Kidney (tissue), 14 donors: ENCODE results near the gene AFG1L. TPM values are rescaled to one million over a fixed set of nuclear protein-coding genes. Genes with fewer than 3 reads are reported as not detected.

ENCODE experiments used
- DNase-seq, 5 donors: peaks; one replicate each; pipeline ENCODE4 v3.0.0-alpha.2; 2013 to 2020
- FAIRE-seq: peaks from 2 replicates; lab custom pipeline; 2012; peaks lifted over from hg19 to GRCh38; lab: Jason Lieb, UNC
- H3K27ac ChIP-seq, 2 donors: one replicate each; pipeline ENCODE4 v1.7.0; 2013; ENCODE audit warnings: low read depth in 2 of 2, low read length in 2 of 2, inconsistent platforms in 1 of 2
- H3K27me3 ChIP-seq: one replicate; pipeline ENCODE4 v1.7.1; 2013; ENCODE audit warnings: low read length, inconsistent platforms; ENCODE audit not compliant: control insufficient read depth, insufficient read depth
- H3K36me3 ChIP-seq, 3 donors: one replicate each; pipeline versions ENCODE4 v1.7.0 to v1.7.1; 2013; ENCODE audit warnings: low read length in 3 of 3, control low read depth in 1 of 3, inconsistent platforms in 1 of 3; ENCODE audit not compliant: insufficient read depth in 3 of 3, control insufficient read depth in 2 of 3
- H3K4me1 ChIP-seq, 3 donors: one replicate each; pipeline versions ENCODE4 v1.7.0 to v1.7.1; 2013; ENCODE audit warnings: low read length in 3 of 3, inconsistent platforms in 1 of 3, low read depth in 1 of 3; ENCODE audit not compliant: control insufficient read depth in 2 of 3, insufficient read depth in 2 of 3
- H3K4me3 ChIP-seq, 3 donors: one replicate each; pipeline versions ENCODE4 v1.7.0 to v1.8.1; 2013; ENCODE audit warnings: low read length in 3 of 3, control low read depth in 1 of 3, inconsistent platforms in 1 of 3
- H3K9ac ChIP-seq, 3 donors: one replicate each; pipeline versions ENCODE4 v1.7.0 to v1.7.1; 2013; ENCODE audit warnings: low read length in 3 of 3, control low read depth in 1 of 3, inconsistent platforms in 1 of 3
- H3K9me3 ChIP-seq, 3 donors: one replicate each; pipeline versions ENCODE4 v1.7.0 to v1.7.1; 2013; ENCODE audit warnings: low read length in 3 of 3, control low read depth in 1 of 3, inconsistent platforms in 1 of 3; ENCODE audit not compliant: control insufficient read depth in 2 of 3, insufficient read depth in 1 of 3
- intact Hi-C: fragments of 100-400 bp; cut with DNase I; formaldehyde crosslinking; loops from one replicate; pipeline ENCODE4 v1.11.1; 2022
- polyA plus RNA-seq: library from polyadenylated mRNA; stranded (reverse); fragments of 350-450 nt; fragmentation: Illumina TruSeq; extraction: RNeasy Lipid Tissue Mini Kit (QIAGEN cat#74804); gene quantifications from one replicate; pipeline ENCODE4 v1.2.3, GENCODE V29; 2014; ENCODE audit warnings: low read depth, low replicate concordance; ENCODE audit not compliant: insufficient read depth
- total RNA-seq: library from RNA; stranded (reverse); fragmentation: NEBNext Ultra II Directional; extraction: Animal tissue kit (Norgen Biotek cat#: 25700); gene quantifications from one replicate; pipeline ENCODE4 v1.2.1, GENCODE V29; 2021
- TF ChIP-seq, protein P1 (sequence below): IDR thresholded peaks from 3 replicates; pipeline ENCODE4 v1.5.1; 2012; ENCODE audit warnings: mild to moderate bottlenecking, moderate library complexity, borderline replicate concordance; ENCODE audit not compliant: insufficient read depth; ENCODE audit errors: extremely low read depth
- donor health status: control.
- donor health status: control.
- donor health status: control.
- donor health status: control.
- donor health status: control.
- donor health status: DM: yes; HTN: yes; CAD: no.
- donor health status: Normal renal cell carcinoma (clear cell type).

Gene AFG1L
- total and polyA plus RNA-seq, 2 donors from 2014 or later = 6.8 to 7.0 TPM

DNA sequence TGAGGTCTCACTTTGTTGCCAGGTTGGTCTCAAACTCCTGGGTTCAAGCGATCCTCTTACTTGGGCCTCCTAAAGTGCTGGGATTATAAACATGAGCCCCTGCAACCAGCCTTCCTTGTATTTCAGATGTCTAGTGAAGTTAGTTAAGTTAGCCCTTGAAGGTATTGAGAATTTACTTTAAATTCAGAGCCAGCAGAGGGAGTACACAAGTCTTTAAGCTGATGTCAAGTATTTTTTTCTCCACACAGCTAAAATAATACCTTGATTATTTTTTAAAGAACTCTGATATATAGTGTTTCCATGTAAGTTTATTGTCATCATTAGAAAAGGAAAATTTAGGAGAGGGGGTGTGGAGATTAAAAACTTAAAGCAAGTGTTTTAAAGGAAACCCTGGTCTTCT is 275.7 kb downstream of the AFG1L start:
- no peak for FAIRE-seq
- Histone ChIP-seq H3K4me3 (no peak overlapping the region), H3K9me3 (no peaks in the 10 kb centered on the region), H3K9ac (no peak overlapping the region), H3K36me3 (peaks cover 0 to 30% (median 24%) of the 10 kb centered on the region in 3 donors), H3K4me1 (peaks cover 0 to 24% (median 17%) of the 10 kb centered on the region in 3 donors), H3K27ac (no peak overlapping the region), H3K27me3 (no peaks in the 10 kb centered on the region)
- no peak for DNase-seq
- TF ChIP-seq, protein P1, sequence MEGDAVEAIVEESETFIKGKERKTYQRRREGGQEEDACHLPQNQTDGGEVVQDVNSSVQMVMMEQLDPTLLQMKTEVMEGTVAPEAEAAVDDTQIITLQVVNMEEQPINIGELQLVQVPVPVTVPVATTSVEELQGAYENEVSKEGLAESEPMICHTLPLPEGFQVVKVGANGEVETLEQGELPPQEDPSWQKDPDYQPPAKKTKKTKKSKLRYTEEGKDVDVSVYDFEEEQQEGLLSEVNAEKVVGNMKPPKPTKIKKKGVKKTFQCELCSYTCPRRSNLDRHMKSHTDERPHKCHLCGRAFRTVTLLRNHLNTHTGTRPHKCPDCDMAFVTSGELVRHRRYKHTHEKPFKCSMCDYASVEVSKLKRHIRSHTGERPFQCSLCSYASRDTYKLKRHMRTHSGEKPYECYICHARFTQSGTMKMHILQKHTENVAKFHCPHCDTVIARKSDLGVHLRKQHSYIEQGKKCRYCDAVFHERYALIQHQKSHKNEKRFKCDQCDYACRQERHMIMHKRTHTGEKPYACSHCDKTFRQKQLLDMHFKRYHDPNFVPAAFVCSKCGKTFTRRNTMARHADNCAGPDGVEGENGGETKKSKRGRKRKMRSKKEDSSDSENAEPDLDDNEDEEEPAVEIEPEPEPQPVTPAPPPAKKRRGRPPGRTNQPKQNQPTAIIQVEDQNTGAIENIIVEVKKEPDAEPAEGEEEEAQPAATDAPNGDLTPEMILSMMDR = no peak
- intact Hi-C loops = no loop called here

DNA sequence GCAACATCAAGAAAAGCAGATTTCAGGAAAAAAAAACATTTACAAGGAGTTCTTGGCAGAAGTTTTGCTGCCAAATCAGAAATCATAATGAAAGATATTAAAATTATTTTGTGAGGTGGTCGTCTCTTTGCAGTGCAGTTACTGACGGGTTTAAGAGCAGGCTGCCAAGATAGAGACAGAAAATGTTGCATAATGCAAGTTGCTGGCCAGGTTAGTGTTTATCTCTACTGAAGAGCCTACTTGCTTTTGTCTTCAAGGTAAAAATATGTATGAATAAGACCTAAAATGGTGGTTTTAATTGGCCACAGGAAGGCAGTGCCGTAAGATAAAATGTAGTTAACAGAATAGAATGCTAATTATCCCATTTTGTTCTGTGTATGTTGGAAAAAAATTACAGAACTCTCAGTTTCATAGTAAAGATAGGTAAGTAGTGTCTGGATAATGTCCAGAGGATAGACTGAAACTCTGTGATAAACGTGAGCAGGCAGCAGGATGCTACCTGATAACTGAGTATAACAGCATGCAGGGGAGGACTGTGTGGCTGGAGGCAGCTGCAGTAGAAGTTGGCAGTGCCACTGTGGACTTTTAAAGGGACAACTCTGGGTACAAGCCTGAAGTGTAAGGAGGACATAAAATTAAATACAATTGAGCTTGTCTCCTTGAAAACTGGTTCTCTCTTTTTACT is 279.7 kb downstream of the AFG1L start:
- FAIRE-seq = no peak
- H3K27me3 ChIP-seq = no peaks in the 10 kb centered on the region
- intact Hi-C loops = no loop called here
- no peak overlapping the region for H3K9ac ChIP-seq
- H3K9me3 ChIP-seq = no peaks in the 10 kb centered on the region
- no peak for DNase-seq
- H3K27ac ChIP-seq = no peak overlapping the region
- H3K36me3 ChIP-seq = peaks cover 0 to 15% (median 15%) of the 10 kb centered on the region in 3 donors
- peak overlapping the region in 1 of 3 donors; percentile 12 for H3K4me3 ChIP-seq
- H3K4me1 ChIP-seq = peaks cover 0 to 29% (median 26%) of the 10 kb centered on the region in 3 donors
- TF ChIP-seq, protein P1 = no peak

Other genes starting within 250 kb of the AFG1L start
- 34.5 TPM for gene OSTM1, start 220.3 kb upstream of the AFG1L start, total RNA-seq
- gene OSTM1, start 220.3 kb upstream of the AFG1L start, polyA plus RNA-seq = 19.8 TPM
- not detected for gene NR2E1, start 129.0 kb upstream of the AFG1L start, total RNA-seq
- not detected for gene NR2E1, start 129.0 kb upstream of the AFG1L start, polyA plus RNA-seq
- gene SNX3, start 34.0 kb upstream of the AFG1L start, total RNA-seq = 143 TPM
- gene SNX3, start 34.0 kb upstream of the AFG1L start, polyA plus RNA-seq = 236 TPM